ENCODE measurements around the gene ATP11A. TPM values are rescaled to one million over a fixed set of nuclear protein-coding genes. Genes with fewer than 3 reads are reported as not detected.

The ATP11A gene
- total RNA-seq, 2 experiments from 2014 or later, result 63.1 to 68.4 TPM

DNA sequence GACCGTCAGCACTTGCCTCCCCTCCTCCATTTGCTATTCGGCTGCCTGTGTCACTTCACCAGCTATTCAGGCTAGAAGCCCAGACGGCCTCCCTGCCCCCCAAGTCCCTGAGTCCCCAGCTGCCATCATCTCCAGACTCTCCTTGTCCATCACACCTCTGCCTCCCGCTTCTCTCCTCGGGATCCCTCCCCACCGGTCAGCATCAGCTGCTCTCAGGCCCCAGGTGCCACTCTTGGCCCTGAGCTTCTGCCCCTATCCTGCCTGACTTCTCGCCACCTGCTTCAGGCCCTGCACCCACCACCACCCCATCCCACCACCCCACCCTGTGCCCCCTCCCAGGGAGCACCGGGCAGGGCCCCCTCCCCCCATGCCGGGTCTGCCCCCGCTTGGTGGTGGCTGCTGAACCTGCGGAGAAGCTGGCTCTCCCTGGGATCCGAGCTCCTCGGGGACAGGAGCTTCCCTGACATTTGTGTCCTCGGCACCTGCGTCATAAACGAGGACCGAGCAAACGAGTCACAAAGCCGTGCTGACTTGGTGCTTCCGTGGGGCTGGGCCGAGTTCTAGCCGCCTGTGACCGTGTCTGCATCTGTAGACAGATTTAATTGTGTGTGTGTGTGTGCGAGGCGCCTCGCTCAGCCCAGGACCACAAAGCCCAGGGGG lies 208.9 kb downstream of the ATP11A start:
- Mint-ChIP-seq H3K9me3 (no peaks in the 10 kb centered on the region), H3K4me3 (no peak overlapping the region), H3K4me1 (peaks cover 2% of the 10 kb centered on the region)

DNA sequence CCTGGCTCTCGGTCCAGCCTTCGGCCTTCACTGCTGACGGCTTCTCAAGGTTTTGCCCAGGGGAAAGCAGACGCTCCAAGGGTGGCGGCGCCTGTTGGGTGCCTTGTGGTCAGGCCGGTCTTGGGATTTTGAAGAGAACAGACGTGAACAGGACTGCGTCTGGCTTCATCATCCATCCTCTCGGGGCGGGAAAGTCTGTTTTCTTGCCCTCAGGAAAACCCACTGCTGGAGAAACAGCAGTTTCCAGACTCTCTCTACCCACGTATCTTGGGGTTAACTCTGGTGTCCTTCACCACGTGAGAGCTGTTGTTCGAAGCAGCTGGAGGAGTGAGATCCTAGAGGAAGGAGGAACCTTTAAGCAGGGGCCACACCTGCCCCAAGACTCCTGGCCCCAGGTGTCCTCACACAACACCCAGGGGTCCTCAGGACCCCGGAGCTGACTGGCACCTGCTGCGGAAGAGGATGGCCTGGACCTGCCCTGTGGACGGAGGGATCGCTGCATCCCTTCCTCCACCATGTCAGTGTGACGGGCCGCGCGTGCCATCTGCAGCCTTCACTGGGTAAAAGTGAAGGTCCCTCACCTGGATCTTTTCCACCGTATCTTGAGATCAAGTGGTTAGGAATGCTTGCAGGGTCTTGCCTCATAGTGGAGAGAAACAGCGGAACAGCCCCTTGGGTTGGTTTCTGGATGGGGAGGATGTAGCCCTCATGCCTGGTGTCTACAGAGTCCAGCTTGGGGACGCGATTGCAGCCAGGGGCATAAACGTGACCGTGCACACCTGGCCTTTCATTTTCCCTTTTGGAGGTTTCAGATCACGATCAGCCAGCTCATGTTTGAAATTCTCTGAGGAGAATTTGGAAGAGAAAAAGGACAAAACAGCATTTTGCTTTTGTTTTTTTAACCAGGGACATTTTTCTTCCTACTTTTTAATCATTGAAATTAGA lies 209.7 kb downstream of the ATP11A start:
- POLR2A ChIA-PET, result no interaction called here
- Mint-ChIP-seq H3K4me3 (no peak overlapping the region), H3K27ac (no peak overlapping the region), H3K9me3 (no peaks in the 10 kb centered on the region), H3K27me3 (peaks cover 4% of the 10 kb centered on the region), H3K4me1 (peaks cover 2% of the 10 kb centered on the region), H3K36me3 (ENCODE audit: low read depth) (no peaks in the 10 kb centered on the region)
- CTCF ChIA-PET, result no interaction called here
- DNase-seq, result no peak

More for the DNA sequence above, 208.9 kb downstream of the ATP11A start:
- Mint-ChIP-seq H3K36me3 (ENCODE audit: low read depth) (no peaks in the 10 kb centered on the region), H3K27me3 (peaks cover 4% of the 10 kb centered on the region), H3K27ac (no peak overlapping the region)
- POLR2A ChIA-PET, result no interaction called here
- DNase-seq, result no peak
- CTCF ChIA-PET, result interaction anchor here (1.0 kb wide), 1 partner anchor 19 kb away, joined by 3 read pairs; no protein-coding TSS in a partner anchor

DNA sequence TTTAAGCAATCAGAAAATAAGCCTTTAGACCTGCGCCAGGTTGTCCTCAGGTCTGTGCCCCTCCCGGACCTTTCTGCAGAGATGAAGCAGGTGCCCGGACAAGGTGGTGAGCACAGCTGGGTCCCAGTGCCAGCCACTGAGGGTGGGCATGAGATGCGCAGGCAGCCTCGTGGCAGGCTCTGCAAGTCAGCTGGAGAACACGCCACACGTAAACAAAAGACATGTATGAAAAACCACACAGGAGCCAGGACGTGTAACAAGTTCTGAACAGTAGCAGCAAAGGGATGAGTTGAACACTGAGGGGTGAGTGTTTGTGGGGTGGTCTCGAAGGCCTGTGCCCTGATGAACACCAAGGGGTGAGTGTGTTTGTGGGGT lies 210.4 kb downstream of the ATP11A start:
- no peak overlapping the region for H3K4me3 Mint-ChIP-seq
- H3K27ac Mint-ChIP-seq, result no peak overlapping the region
- DNase-seq, result no peak
- no peaks in the 10 kb centered on the region for H3K36me3 Mint-ChIP-seq (ENCODE audit: low read depth)
- peaks cover 4% of the 10 kb centered on the region for H3K9me3 Mint-ChIP-seq
- H3K27me3 Mint-ChIP-seq, result peaks cover 3% of the 10 kb centered on the region
- POLR2A ChIA-PET, result no interaction called here
- no peaks in the 10 kb centered on the region for H3K4me1 Mint-ChIP-seq
- CTCF ChIA-PET, result interaction anchor here (0.5 kb wide), 1 partner anchor 274 kb away, joined by 4 read pairs; no protein-coding TSS in a partner anchor

DNA sequence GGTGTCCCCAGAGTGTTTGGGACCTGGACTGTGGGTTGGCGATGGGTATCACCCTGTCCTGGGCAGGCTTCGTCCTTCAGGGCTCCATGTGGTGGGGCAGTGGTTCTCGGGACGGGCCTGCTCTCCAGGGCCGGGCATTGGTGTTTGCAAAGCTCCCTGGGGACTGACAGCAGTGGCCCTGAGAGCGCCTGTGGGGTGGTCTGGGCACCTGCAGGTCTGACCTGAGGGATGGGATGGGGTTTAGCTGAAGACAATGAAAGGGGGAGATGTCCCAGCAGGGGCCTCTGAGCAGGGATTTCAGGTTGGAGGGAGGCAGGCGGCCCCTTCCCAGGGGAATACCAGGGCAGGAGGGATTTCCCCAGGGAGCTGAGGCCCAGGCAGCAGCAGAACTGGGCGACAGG lies 210.9 kb downstream of the ATP11A start:
- no peak overlapping the region for H3K27ac Mint-ChIP-seq
- ChIA-PET CTCF (interaction anchor here (0.5 kb wide), 1 partner anchor 274 kb away, joined by 4 read pairs; no protein-coding TSS in a partner anchor), POLR2A (no interaction called here)
- H3K4me1 Mint-ChIP-seq, result no peaks in the 10 kb centered on the region
- no peaks in the 10 kb centered on the region for H3K27me3 Mint-ChIP-seq
- no peaks in the 10 kb centered on the region for H3K36me3 Mint-ChIP-seq (ENCODE audit: low read depth)
- H3K4me3 Mint-ChIP-seq, result no peak overlapping the region
- DNase-seq, result no peak
- H3K9me3 Mint-ChIP-seq, result peaks cover 6% of the 10 kb centered on the region

DNA sequence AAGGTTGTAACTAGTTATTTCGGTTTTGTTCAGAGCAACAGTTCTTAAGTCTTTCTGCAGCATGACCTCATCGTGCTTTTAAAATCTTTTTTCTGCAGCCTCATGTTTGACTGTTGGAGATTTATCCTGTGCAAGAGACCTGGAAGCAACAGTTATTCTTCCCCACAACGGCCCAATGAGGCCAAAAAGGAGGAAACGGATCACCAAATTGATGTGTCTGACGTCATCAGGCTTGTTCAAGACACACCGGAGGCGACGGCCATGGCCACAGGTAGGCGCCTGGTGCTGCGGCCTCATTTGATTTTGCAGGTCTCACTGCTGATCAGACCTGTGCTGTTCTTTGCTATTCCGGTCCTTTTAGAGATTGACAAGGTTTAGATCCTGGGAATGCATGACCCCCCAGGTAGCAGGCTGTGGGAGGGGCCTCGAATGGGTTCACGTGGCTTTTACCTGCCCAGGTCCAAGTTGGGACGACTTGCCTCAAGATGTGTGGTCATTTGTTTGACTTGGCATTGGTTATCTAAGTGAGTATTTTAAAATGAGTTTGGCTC lies 212.3 kb downstream of the ATP11A start:
- Mint-ChIP-seq H3K4me3 (no peak overlapping the region), H3K4me1 (no peaks in the 10 kb centered on the region), H3K36me3 (ENCODE audit: low read depth) (no peaks in the 10 kb centered on the region), H3K9me3 (peaks cover 6% of the 10 kb centered on the region), H3K27ac (no peak overlapping the region), H3K27me3 (no peaks in the 10 kb centered on the region)
- no peak for DNase-seq
- CTCF ChIA-PET, result no interaction called here
- POLR2A ChIA-PET, result no interaction called here

DNA sequence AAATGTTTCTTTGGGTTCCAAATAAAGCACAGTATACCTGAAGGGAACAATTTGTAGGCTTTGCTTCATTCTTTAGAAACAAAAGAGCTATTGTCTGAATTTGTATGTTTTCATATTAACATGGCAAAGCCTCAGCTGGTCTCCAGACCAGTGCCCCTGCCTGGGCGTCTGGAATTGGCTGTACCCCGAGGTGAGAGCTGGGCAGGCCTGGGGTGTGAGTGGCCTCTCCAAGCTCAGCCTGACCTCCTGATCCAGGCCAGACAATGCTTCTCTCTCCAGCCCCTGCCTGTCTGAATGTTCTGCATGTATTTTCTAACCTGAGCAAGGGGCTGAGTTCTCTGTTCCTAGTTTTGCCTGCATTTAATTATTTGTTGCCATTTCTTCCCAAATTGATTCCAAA lies 212.8 kb downstream of the ATP11A start:
- no peak overlapping the region for H3K27ac Mint-ChIP-seq
- no peaks in the 10 kb centered on the region for H3K27me3 Mint-ChIP-seq
- H3K9me3 Mint-ChIP-seq, result peaks cover 6% of the 10 kb centered on the region
- H3K4me1 Mint-ChIP-seq, result no peaks in the 10 kb centered on the region
- ChIA-PET POLR2A (no interaction called here), CTCF (no interaction called here)
- no peak for DNase-seq
- H3K36me3 Mint-ChIP-seq (ENCODE audit: low read depth), result no peaks in the 10 kb centered on the region
- no peak overlapping the region for H3K4me3 Mint-ChIP-seq

DNA sequence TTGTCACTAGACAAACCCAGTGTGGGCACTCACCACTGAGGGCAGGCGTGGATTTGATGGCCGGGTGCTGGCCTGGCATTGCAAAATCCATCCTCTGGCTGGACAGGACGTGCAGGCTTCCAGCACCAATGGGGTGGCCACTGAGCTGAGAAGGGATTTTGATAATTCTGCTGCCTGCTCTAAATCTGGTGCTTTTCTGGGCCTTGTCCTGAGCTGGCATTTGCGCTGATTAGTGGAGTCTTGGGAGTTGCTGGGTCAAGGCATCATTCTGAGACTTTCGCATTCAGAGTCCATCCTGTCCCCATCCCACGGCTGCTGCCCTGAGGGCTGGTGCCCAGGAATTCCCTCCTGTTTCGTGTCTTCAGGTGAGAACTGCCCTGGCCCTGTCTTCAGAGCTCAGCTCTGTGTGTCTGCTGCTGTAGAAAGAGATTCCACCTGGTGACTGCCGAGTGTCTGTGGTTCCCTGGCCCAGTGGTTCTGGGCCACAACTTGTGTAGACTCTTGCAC lies 213.3 kb downstream of the ATP11A start:
- H3K9me3 Mint-ChIP-seq, result peaks cover 6% of the 10 kb centered on the region
- ChIA-PET POLR2A (no interaction called here), CTCF (no interaction called here)
- H3K27me3 Mint-ChIP-seq, result no peaks in the 10 kb centered on the region
- no peak overlapping the region for H3K4me3 Mint-ChIP-seq
- H3K4me1 Mint-ChIP-seq, result no peaks in the 10 kb centered on the region
- H3K36me3 Mint-ChIP-seq (ENCODE audit: low read depth), result no peaks in the 10 kb centered on the region
- H3K27ac Mint-ChIP-seq, result no peak overlapping the region
- no peak for DNase-seq

DNA sequence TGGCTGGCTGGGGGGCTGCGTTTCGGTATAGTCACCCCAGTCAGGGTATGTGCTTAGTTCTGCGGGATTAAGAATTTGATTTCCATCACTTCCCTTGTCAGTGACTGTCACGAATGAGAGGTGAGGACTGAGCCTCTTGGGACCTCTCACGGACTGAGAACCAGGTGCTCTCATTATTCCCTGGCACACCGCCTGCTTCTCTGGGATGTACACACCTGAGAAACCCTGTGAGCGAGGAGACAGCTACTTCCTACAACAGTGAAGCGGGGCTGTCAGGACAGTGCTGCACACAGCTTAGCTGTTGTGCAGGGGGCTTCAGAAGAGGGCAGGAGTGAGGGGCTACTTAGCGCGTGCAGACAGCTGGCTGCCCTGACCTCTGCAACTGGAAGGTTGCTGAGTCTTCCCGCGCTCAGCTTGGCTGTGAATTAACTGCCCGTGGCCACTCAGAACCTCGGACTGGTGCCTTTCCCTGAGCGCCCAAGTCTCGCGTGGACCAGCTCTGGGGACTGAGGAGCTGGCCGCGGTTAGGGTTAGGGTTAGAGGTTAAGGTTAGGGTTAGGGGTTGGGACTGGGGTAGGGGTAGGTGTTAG lies 213.9 kb downstream of the ATP11A start:
- no peaks in the 10 kb centered on the region for H3K27me3 Mint-ChIP-seq

DNA sequence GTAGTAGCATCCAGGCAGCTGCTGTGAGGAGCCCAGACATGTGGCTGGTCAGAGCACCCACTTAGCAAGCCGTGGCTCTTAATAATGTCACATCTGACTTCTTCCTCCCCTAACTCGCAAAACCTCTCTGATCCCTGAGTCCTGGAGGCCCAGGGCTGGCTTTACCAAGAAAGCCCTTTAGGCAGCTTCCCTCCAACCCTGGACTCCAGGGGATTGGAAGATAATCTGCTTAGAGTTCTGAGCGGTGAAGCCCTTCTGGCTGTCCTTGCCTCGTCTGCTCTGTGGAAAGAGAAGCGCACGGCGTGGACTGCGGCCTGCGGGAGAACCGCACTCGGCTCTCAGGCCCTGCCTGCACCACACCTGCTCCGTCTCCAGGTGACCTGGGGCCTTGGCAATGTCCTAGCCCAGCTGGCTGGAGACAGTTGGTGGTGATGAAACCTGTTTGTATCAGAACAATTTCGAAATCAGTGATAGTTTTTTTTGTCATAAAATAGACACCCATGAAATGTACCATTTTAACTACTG lies 214.7 kb downstream of the ATP11A start:
- H3K27ac Mint-ChIP-seq, result no peak overlapping the region
- H3K27me3 Mint-ChIP-seq, result no peaks in the 10 kb centered on the region
- peaks cover 6% of the 10 kb centered on the region for H3K9me3 Mint-ChIP-seq
- ChIA-PET POLR2A (no interaction called here), CTCF (no interaction called here)
- H3K4me1 Mint-ChIP-seq, result no peaks in the 10 kb centered on the region
- no peaks in the 10 kb centered on the region for H3K36me3 Mint-ChIP-seq (ENCODE audit: low read depth)
- H3K4me3 Mint-ChIP-seq, result no peak overlapping the region
- no peak for DNase-seq

More for the DNA sequence above, 213.9 kb downstream of the ATP11A start:
- Mint-ChIP-seq H3K9me3 (peaks cover 6% of the 10 kb centered on the region), H3K4me3 (no peak overlapping the region), H3K27ac (no peak overlapping the region), H3K4me1 (no peaks in the 10 kb centered on the region), H3K36me3 (ENCODE audit: low read depth) (no peaks in the 10 kb centered on the region)
- CTCF ChIA-PET, result no interaction called here
- no peak for DNase-seq
- POLR2A ChIA-PET, result no interaction called here

DNA sequence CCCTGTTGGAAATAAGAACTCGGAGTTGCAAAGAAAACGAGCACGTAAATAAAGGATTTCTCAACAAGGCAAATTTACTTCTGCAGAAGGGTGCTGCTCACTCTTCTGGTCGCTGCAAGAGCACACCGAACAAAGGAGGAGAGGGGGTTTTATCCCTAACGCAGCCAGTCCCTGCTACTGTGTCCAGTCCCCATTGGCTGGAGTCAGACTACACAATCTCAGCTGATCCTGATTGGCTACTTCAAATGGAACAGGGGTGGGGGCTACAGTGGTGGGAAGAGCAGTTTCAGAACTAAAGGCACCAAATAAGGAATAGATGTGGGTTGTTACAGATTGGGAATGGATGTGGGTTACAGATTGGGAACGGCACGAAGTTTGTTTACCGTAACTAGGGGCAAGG lies 215.2 kb downstream of the ATP11A start:
- Mint-ChIP-seq H3K9me3 (peaks cover 6% of the 10 kb centered on the region), H3K27me3 (no peaks in the 10 kb centered on the region), H3K4me3 (no peak overlapping the region), H3K36me3 (ENCODE audit: low read depth) (no peaks in the 10 kb centered on the region), H3K27ac (no peak overlapping the region), H3K4me1 (no peaks in the 10 kb centered on the region)
- POLR2A ChIA-PET, result no interaction called here
- CTCF ChIA-PET, result no interaction called here
- no peak for DNase-seq

DNA sequence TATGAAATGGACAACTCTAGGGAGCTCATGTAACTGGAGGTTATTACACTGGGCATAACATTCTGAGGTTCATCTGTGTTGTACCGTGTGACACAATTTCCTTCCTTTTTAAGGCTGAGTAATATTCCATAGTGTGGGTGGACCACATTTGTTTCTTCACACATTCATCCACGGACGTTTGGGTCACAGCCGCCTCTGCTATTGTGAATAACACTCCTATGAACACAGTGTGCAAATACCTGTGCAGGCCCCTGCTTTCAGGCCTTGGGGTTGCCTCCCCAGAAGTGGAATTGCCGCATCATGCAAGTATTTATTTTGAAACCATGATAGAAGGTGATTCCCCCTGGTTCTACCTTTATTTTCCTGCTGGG lies 215.8 kb downstream of the ATP11A start:
- Mint-ChIP-seq H3K9me3 (peaks cover 6% of the 10 kb centered on the region), H3K4me3 (no peak overlapping the region), H3K4me1 (no peaks in the 10 kb centered on the region), H3K36me3 (ENCODE audit: low read depth) (no peaks in the 10 kb centered on the region), H3K27me3 (no peaks in the 10 kb centered on the region), H3K27ac (no peak overlapping the region)
- DNase-seq, result no peak
- ChIA-PET POLR2A (no interaction called here), CTCF (no interaction called here)

DNA sequence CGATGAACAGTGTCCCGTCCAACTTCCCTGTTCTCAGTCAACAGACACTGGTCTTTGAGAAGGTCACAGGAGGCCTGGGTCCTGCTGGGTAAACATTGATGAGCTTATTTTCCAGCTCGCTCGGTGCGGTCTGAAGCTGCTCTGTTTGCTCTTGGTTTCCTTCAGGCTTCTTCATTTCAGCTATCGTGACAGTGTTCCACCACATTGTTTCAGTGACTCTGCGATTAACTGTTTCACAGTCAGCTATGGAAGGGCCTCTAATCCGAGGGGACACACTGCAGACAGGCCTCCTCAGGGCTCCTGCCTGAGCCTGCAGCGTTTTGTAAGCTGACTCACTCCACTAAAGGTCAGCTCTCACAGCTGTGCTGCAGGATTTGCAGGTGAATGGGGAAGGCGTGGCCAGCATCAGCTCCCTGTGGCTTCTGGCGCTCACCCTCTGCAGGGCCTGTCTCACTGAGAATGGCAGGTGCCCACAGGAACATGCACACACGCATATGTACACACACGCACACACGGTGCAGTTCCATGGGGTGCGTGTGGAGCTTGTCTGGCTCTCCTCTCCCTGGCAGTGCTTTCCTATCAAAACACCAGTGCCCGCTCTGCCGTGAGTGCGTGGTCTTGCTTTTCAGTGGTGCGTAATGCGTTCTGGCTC lies 216.3 kb downstream of the ATP11A start:
- H3K36me3 Mint-ChIP-seq (ENCODE audit: low read depth), result no peaks in the 10 kb centered on the region
- no peak overlapping the region for H3K27ac Mint-ChIP-seq

More for the DNA sequence above, 216.3 kb downstream of the ATP11A start:
- DNase-seq, result no peak
- CTCF ChIA-PET, result interaction anchor here (0.6 kb wide), 1 partner anchor 239 kb away, joined by 3 read pairs; no protein-coding TSS in a partner anchor
- POLR2A ChIA-PET, result interaction anchor here (0.5 kb wide), 1 partner anchor 584 kb away, joined by 3 read pairs; the partner anchor contains the start of gene DCUN1D2
- H3K27me3 Mint-ChIP-seq, result no peaks in the 10 kb centered on the region
- H3K9me3 Mint-ChIP-seq, result peaks cover 6% of the 10 kb centered on the region
- no peak overlapping the region for H3K4me3 Mint-ChIP-seq
- no peaks in the 10 kb centered on the region for H3K4me1 Mint-ChIP-seq

Measured in activated CD4-positive, alpha-beta T cell treated with anti-CD3 and anti-CD28 coated beads, Interleukin-2, amount 10 ng/mL, durations not matched to agents 7 days and 5 days (primary cell).